Heart right ventricle (tissue), 16 donors: ENCODE data around the gene RNF208. TPM values are rescaled to one million over a fixed set of nuclear protein-coding genes. Genes with fewer than 3 reads are reported as not detected.
A peak's percentile ranks its signal among the peaks of the same experiment; 100 is the strongest.

ENCODE experiments used
- ATAC-seq, 8 donors: fragments of 200-7000 bp; cut with Tn5 transposase; one replicate each; pipeline ENCODE4 v1.9.1; 2020; ENCODE audit warnings: mild to moderate bottlenecking in 8 of 8, moderate library complexity in 8 of 8, moderate number of reproducible peaks in 1 of 8
- DNase-seq, 2 donors: peaks; one replicate each; pipeline ENCODE4 v3.0.0-alpha.2; 2020
- H3K27ac ChIP-seq, 10 donors: fragments of 200-600 bp; sonication (generic) in 2 of 10; one replicate each; pipeline versions ENCODE4 v1.5.0 to v1.8.0; 2020 to 2022; ENCODE audit warnings: mild to moderate bottlenecking in 3 of 10
- H3K27me3 ChIP-seq, 7 donors: fragments of 200-600 bp; one replicate each; pipeline ENCODE4 v1.8.0; 2021 to 2022; ENCODE audit warnings: mild to moderate bottlenecking in 2 of 7
- H3K36me3 ChIP-seq, 9 donors: fragments of 200-600 bp; sonication (generic) in 1 of 9; one replicate each; pipeline versions ENCODE4 v1.5.0 to v1.8.0; 2020 to 2022; ENCODE audit warnings: mild to moderate bottlenecking in 2 of 9
- H3K4me1 ChIP-seq, 9 donors: fragments of 200-600 bp; sonication (generic) in 1 of 9; one replicate each; pipeline versions ENCODE4 v1.5.0 to v1.8.0; 2020 to 2022; ENCODE audit warnings: mild to moderate bottlenecking in 4 of 9
- H3K4me3 ChIP-seq, 10 donors: fragments of 200-600 bp; sonication (generic) in 2 of 10; one replicate each; pipeline versions ENCODE4 v1.5.0 to v1.8.0; 2020 to 2022; ENCODE audit warnings: mild to moderate bottlenecking in 7 of 10, moderate library complexity in 2 of 10
- H3K9me3 ChIP-seq, 11 donors: fragments of 200-600 bp in 10 of 11; sonication (generic) in 2 of 11; one replicate each; pipeline versions ENCODE4 v1.5.0 to v1.8.0; 2013 to 2022; ENCODE audit warnings: mild to moderate bottlenecking in 2 of 11, control low read depth in 1 of 11, moderate library complexity in 1 of 11
- WGBS, 2 donors: extraction: QIAGEN DNeasy Blood & Tissue Kit; methylation state at CpG; one replicate each; pipeline ENCODE4 v1.1.7; 2013; ENCODE audit warnings: inconsistent platforms in 1 of 2; 5-methylcytosine and 5-hydroxymethylcytosine counted together
- intact Hi-C, 10 donors: fragments of 100-400 bp; cut with DNase I; formaldehyde crosslinking; loops; one replicate each; pipeline versions ENCODE4 v1.11.1 to v1.14.2; 2022
- polyA plus RNA-seq, 2 donors: library from polyadenylated mRNA; stranded (reverse); fragments of 200-250 nt; gene quantifications; one replicate each; pipeline ENCODE4 v1.2.3, GENCODE V29; 2013
- total RNA-seq, 10 donors: library from RNA; stranded (reverse); fragmentation: NEBNext Ultra II Directional in 3 of 10; extraction: Animal tissue kit (Norgen Biotek cat#: 25700) in 3 of 10; gene quantifications; one replicate each; pipeline versions ENCODE4 v1.2.1 to v1.2.4, GENCODE V29; 2021 to 2023
- TF ChIP-seq, protein P1 (sequence below), 9 donors: fragments of 200-600 bp; sonication (generic) in 2 of 9; IDR thresholded peaks; one replicate each; pipeline versions ENCODE4 v1.5.0 to v1.8.0; 2021 to 2022; ENCODE audit warnings: antibody characterized with exemption in 9 of 9, mild to moderate bottlenecking in 5 of 9, moderate library complexity in 1 of 9
- donor health status: Arrhythmogenic right ventricular cardiomyopathy.
- donor health status: ischemic (EF 13 %, LVEDD 7.1; RV severe dilation, severe dysfunction).
- donor health status: healthy with polysubstance abuse.
- donor health status: DM: no; HTN: yes; CAD: no.
- donor health status: DM: no; HTN: no; CAD: no.
- donor health status: ischemic (EF 25% LVEDD 6.9; RV normal size, moderate dysfunction).
- donor health status: ischemic (EF 25% LVEDD 5.7; RV mildly dilated, moderate dysfunction).
- donor health status: healthy.
- donor health status: DM: yes; HTN: yes; CAD: no.
- donor health status: Ischemic cardiomyopathy.
- donor health status: ischemic (EF 35%, LVEDD 5.7; RV mildly dilated, moderate dysfunction).
- donor health status: nonischemic (EF 11% LVEDD 7.7; RV severe dilation, severe dysfunction).
- donor health status: DM: yes; HTN: yes; CAD: no.
- donor health status: PGD.
- donor health status: ischemic (EF 29% LVEDD 5.4; RV normal size, mild dysfunction).
- donor health status: nonischemic (EF 23%, LVEDD 6.1; RV moderate dilation, normal function).

RNF208 gene
- total and polyA plus RNA-seq, 12 donors, result 14.2 to 83.8 (median 24.1) TPM

DNA sequence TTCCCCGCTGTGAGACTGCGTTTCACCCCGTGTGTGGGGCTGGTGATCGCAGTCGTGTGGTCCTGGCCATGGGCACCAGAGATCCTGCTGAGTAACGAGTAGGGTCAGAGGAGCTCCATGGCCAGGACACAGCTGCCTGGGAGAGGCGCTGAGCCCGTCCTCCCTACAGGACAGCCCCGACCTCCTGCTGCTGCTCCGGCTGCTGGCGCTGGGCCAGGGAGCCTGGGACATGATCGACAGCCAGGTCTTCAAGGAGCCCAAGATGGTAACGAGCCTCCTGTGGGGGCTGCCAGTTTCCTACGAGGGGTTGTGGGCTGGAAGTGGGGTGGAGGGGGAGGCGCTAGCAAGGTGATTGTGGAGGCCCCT, 44.1 kb upstream of the RNF208 start:
- peaks cover 8 to 53% (median 38%) of the 10 kb centered on the region in 9 donors for H3K4me1 ChIP-seq
- no peaks in the 10 kb centered on the region for H3K27me3 ChIP-seq
- peaks cover 0 to 84% (median 24%) of the 10 kb centered on the region in 9 donors for H3K36me3 ChIP-seq
- intact Hi-C loops, result no loop called here
- peak in 1 of 2 donors; percentile 43 for DNase-seq
- no peaks in the 10 kb centered on the region for H3K9me3 ChIP-seq
- no peak overlapping the region for H3K27ac ChIP-seq
- no peak for ATAC-seq
- TF ChIP-seq, protein P1, sequence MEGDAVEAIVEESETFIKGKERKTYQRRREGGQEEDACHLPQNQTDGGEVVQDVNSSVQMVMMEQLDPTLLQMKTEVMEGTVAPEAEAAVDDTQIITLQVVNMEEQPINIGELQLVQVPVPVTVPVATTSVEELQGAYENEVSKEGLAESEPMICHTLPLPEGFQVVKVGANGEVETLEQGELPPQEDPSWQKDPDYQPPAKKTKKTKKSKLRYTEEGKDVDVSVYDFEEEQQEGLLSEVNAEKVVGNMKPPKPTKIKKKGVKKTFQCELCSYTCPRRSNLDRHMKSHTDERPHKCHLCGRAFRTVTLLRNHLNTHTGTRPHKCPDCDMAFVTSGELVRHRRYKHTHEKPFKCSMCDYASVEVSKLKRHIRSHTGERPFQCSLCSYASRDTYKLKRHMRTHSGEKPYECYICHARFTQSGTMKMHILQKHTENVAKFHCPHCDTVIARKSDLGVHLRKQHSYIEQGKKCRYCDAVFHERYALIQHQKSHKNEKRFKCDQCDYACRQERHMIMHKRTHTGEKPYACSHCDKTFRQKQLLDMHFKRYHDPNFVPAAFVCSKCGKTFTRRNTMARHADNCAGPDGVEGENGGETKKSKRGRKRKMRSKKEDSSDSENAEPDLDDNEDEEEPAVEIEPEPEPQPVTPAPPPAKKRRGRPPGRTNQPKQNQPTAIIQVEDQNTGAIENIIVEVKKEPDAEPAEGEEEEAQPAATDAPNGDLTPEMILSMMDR (IDR thresholded peaks at IDR 0.05), result no peak
- no peak overlapping the region for H3K4me3 ChIP-seq
- 73 to 76% methylated on average over 15 of the region's 15 CpGs for WGBS, 2 donors

DNA sequence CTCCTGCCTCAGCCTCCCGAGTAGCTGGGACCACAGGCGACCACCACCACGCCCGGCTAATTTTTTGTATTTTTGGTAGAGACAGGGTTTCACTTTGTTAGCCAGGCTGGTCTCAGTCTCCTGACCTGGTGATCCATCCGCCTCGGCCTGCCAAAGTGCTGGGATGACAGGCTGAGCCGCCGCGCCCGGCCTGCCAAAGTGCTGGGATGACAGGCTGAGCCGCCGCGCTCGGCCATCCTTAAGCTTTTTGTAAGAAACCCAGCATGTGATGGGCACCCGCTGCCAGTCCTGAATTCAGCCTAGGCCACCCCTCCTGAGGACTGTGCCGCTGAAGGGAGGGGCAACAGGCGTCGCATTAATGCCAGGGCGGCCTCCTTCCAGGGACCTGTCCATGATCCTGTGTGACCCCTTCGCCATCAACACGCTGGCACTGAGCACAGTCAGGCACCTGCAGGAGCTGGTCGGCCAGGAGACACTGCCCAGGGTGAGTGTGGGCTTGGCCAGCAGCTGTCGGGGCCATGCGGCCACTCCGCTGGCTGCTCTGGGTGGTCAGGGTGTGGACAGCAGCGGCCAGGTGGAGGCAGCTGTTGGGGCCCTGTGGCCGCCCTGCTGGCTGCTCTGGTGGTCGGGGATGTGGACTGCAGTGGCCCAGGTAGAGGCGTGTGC, 43.6 kb upstream of the RNF208 start:
- H3K4me1 ChIP-seq, result peaks cover 8 to 48% (median 33%) of the 10 kb centered on the region in 9 donors
- no peaks in the 10 kb centered on the region for H3K9me3 ChIP-seq
- peaks cover 0 to 80% (median 24%) of the 10 kb centered on the region in 9 donors for H3K36me3 ChIP-seq
- WGBS, 2 donors, result 92 to 97% methylated on average over 29 of the region's 29 CpGs
- ATAC-seq (no peak), DNase-seq (no peak)
- intact Hi-C loops, result no loop called here
- TF ChIP-seq, protein P1 (IDR thresholded peaks at IDR 0.05), result no peak
- H3K27me3 ChIP-seq, result no peaks in the 10 kb centered on the region
- H3K4me3 ChIP-seq, result no peak overlapping the region
- no peak overlapping the region for H3K27ac ChIP-seq

DNA sequence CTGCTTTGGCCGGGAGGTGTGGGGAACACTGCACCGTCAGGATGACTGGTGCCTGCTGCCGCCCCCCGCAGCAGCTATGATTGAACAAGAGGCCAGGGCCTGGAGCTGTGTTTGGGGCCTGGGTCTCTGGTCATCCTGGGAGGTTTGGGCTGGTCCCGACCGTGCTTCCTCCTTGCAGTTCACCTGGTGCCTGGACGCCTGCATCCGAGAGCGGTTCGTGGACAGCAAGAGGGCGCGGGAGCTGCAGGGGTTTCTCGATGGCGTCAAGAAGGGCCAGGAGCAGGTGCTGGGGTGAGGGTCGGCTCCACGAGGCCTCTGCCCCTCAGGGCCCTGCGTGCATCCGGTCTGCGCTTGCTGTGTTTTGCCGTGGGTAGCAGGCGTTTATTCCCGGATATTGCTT, 42.0 kb upstream of the RNF208 start:
- H3K4me3 ChIP-seq, result no peak overlapping the region
- TF ChIP-seq, protein P1 (IDR thresholded peaks at IDR 0.05), result no peak
- no peak for ATAC-seq
- WGBS, 2 donors, result 95% methylated on average over 22 of the region's 22 CpGs
- no peaks in the 10 kb centered on the region for H3K9me3 ChIP-seq
- intact Hi-C loops, result no loop called here
- peaks cover 0 to 78% (median 29%) of the 10 kb centered on the region in 9 donors for H3K36me3 ChIP-seq
- no peaks in the 10 kb centered on the region for H3K27me3 ChIP-seq
- no peak overlapping the region for H3K27ac ChIP-seq
- peaks cover 2 to 33% (median 20%) of the 10 kb centered on the region in 9 donors for H3K4me1 ChIP-seq
- DNase-seq, result peak in 1 of 2 donors; percentile 7

DNA sequence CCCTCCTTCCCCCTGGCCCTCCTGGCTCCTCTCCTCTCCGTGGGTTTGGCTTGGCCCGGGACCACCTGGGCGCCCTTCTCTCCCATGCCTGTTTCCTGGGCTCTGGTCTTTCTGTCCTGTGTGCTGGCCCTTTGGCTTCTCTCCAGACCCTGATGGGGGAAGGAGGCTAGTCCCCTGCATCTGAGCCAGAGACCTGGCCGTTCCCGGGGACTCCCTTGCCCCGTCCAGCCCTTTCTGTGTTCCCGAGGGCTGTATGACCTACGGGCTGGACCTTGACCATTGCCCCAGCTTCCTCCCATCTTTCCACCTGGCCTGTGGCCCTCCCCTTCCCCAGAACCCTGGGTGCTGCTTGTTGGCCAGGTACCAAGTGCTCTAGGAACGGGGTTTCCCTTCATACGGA, 41.5 kb upstream of the RNF208 start:
- ATAC-seq, result peak in 1 of 8 donors; percentile 11
- 82 to 89% methylated on average over 10 of the region's 10 CpGs for WGBS, 2 donors
- peak in 1 of 2 donors; percentile 5 for DNase-seq
- Histone ChIP-seq H3K4me3 (no peak overlapping the region), H3K27me3 (no peaks in the 10 kb centered on the region), H3K9me3 (no peaks in the 10 kb centered on the region), H3K36me3 (peaks cover 0 to 79% (median 31%) of the 10 kb centered on the region in 9 donors), H3K27ac (no peak overlapping the region), H3K4me1 (peaks cover 0 to 27% (median 15%) of the 10 kb centered on the region in 9 donors)
- intact Hi-C loops, result no loop called here
- TF ChIP-seq, protein P1 (IDR thresholded peaks at IDR 0.05), result no peak
